NCI-H1417 treated with DMSO at 0.1 percent for 48 hours (cell line): ENCODE data around the gene IER3.

Experiments
- DNase-seq: peaks from one replicate; lab custom pipeline; 2025; lab: John Stamatoyannopoulos, UW

Gene IER3

GRCh38 chr6:30703821-30704220 lies 40.5 kb downstream of the IER3 start:
- no peak for DNase-seq

GRCh38 chr6:30703011-30703410 lies 41.3 kb downstream of the IER3 start:
- no peak for DNase-seq

GRCh38 chr6:30700340-30700739 lies 44.0 kb downstream of the IER3 start:
- DNase-seq, result no peak

- no peak for DNase-seq
Observed at GRCh38 chr6:30696432-30696831, 47.9 kb downstream of the IER3 start.
